ENCODE results near the gene TENT4B. TPM values are rescaled to one million over a fixed set of nuclear protein-coding genes. Genes with fewer than 3 reads are reported as not detected.

TENT4B gene
- total RNA-seq, 1 donor from 2014 or later, result 15.2 TPM

- peak overlapping the region; percentile 81 for H3K4me2 ChIP-seq
- H4K20me1 ChIP-seq (ENCODE audit: low read depth), result no peaks in the 10 kb centered on the region
- Mint-ChIP-seq H3K4me1 (peaks cover 12% of the 10 kb centered on the region), H3K9me3 (no peaks in the 10 kb centered on the region), H3K27ac (no peak overlapping the region), H3K36me3 (no peaks in the 10 kb centered on the region), H3K27me3 (ENCODE audit: insufficient read depth, low read depth) (peaks cover 15% of the 10 kb centered on the region), H3K4me3 (peak overlapping the region; percentile 76)
- peak overlapping the region; percentile 75 for H2AFZ ChIP-seq (replicated peaks)
- no peaks in the 10 kb centered on the region for H3K79me2 ChIP-seq (ENCODE audit: low read depth)
- peak overlapping the region; percentile 59 for H3K4me3 ChIP-seq
- H3K9ac ChIP-seq, result no peak overlapping the region
- H3K27ac ChIP-seq, result no peak overlapping the region
- peaks cover 44% of the 10 kb centered on the region for H3K27me3 ChIP-seq
- peak; percentile 67 for DNase-seq (ENCODE audit: low spot score)
- no peak for TF ChIP-seq CTCF (IDR thresholded peaks at IDR 0.05)
- no peak for TF ChIP-seq EZH2 (IDR thresholded peaks at IDR 0.05)
- TF ChIP-seq EZH2phosphoT487 (IDR thresholded peaks at IDR 0.05), result no peak
- peaks cover 38% of the 10 kb centered on the region for H3F3A ChIP-seq (ENCODE audit: low read depth)
- H3K36me3 ChIP-seq, result no peaks in the 10 kb centered on the region
- no peaks in the 10 kb centered on the region for H3K9me3 ChIP-seq (ENCODE audit: low read depth)
- peaks cover 16% of the 10 kb centered on the region for H3K4me1 ChIP-seq
These were observed 93.4 kb downstream of the TENT4B start for GRCh38 chr16:50246299-50247122.

DNA sequence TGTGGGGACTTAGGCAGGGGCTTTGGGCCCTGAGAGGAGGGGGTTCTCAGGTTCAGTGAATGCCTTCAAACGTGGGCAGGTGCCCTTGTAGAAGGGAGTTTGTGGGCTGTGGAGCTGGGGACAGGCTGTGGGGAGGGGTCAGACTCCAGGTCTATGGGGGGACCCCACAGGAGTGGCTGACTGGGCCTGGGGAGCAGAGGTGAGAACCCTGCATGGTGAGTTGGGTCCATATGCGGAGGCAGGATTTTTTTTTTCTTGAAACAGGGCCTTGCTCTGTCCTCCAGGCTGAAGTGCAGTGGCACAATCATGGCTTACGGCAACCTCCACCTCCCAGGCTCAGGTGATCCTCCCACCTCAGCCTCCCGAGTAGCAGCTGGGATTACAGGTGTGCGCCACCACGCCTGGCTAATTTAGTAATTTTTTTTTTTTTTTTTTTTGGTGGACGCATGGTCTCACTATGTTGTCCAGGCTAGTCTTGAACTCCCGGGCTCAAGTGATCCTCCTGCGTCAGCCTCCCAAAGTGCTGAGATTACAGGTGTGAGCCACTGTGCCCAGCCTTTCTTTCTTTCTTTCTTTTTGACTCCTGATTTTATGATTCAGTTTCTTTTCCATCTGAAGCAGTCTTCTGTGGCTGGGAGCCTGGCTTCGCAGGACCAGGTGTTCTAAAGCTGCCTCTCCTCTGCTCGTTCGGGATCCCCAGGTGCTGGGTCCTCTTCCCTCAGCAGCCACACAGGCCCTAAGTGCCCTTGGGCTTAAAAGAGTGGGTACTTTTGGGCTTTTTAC, 94.2 kb downstream of the TENT4B start:
- no peak overlapping the region for H3K9ac ChIP-seq
- no peaks in the 10 kb centered on the region for H3K36me3 ChIP-seq
- peak overlapping the region; percentile 81 for H3K4me2 ChIP-seq
- H4K20me1 ChIP-seq (ENCODE audit: low read depth), result no peaks in the 10 kb centered on the region
- TF ChIP-seq CTCF (IDR thresholded peaks at IDR 0.05) (no peak), EZH2phosphoT487 (IDR thresholded peaks at IDR 0.05) (no peak), EZH2 (IDR thresholded peaks at IDR 0.05) (no peak)
- H3K79me2 ChIP-seq (ENCODE audit: low read depth), result no peaks in the 10 kb centered on the region
- H3K27me3 ChIP-seq, result peaks cover 44% of the 10 kb centered on the region
- DNase-seq (ENCODE audit: low spot score), result no peak
- Mint-ChIP-seq H3K9me3 (no peaks in the 10 kb centered on the region), H3K4me1 (peaks cover 12% of the 10 kb centered on the region), H3K27ac (no peak overlapping the region), H3K4me3 (peak overlapping the region; percentile 76), H3K36me3 (no peaks in the 10 kb centered on the region), H3K27me3 (ENCODE audit: insufficient read depth, low read depth) (peaks cover 15% of the 10 kb centered on the region)
- H3K4me1 ChIP-seq, result peaks cover 20% of the 10 kb centered on the region
- H3K9me3 ChIP-seq (ENCODE audit: low read depth), result no peaks in the 10 kb centered on the region
- no peak overlapping the region for H3K27ac ChIP-seq
- no peak overlapping the region for H3K4me3 ChIP-seq
- H2AFZ ChIP-seq (replicated peaks), result no peak overlapping the region
- peaks cover 38% of the 10 kb centered on the region for H3F3A ChIP-seq (ENCODE audit: low read depth)

DNA sequence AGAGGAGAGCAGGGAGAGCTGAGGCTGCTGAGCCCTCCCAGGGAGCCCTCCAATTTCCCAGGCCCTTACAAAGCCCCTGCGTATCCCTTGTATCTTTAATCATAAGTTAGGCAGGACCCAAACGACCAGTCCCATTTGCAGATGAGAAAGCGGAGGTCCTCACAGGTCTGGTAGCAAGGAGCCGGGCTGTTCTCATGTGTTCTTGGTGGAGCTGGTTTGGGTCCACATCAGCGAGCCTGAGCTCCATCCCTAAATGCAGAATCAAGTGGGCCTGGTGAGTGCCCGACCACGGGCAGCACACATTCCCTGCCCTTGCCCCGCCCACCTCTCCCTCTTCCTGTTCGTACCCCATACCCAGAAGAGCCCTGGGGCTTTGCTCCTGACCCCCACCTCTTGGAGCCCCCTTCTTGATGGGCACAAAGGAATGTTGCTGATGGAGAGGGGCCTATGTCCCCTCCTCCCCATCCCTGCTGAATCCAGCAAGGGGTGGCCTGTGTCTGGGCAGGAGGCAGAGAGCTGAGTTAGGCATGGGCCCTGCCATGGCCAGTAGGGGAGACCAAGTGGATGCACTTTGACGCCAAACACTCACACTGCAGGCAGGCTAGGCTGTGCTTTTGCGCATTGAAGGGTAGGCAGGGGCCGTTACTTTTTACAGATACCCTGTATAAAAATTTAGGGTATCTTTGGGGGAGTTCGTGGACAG, 95.0 kb downstream of the TENT4B start:
- no peak for DNase-seq (ENCODE audit: low spot score)
- Histone ChIP-seq H3K4me1 (peaks cover 23% of the 10 kb centered on the region), H4K20me1 (ENCODE audit: low read depth) (no peaks in the 10 kb centered on the region), H3K9ac (no peak overlapping the region), H2AFZ (replicated peaks) (no peak overlapping the region), H3K27ac (no peak overlapping the region), H3F3A (ENCODE audit: low read depth) (peaks cover 38% of the 10 kb centered on the region), H3K9me3 (ENCODE audit: low read depth) (no peaks in the 10 kb centered on the region), H3K36me3 (no peaks in the 10 kb centered on the region), H3K27me3 (peaks cover 42% of the 10 kb centered on the region), H3K79me2 (ENCODE audit: low read depth) (no peaks in the 10 kb centered on the region), H3K4me3 (no peak overlapping the region), H3K4me2 (no peak overlapping the region)
- Mint-ChIP-seq H3K9me3 (no peaks in the 10 kb centered on the region), H3K36me3 (no peaks in the 10 kb centered on the region), H3K4me1 (peaks cover 12% of the 10 kb centered on the region), H3K4me3 (peak overlapping the region; percentile 46), H3K27me3 (ENCODE audit: insufficient read depth, low read depth) (peaks cover 15% of the 10 kb centered on the region), H3K27ac (no peak overlapping the region)
- TF ChIP-seq EZH2 (IDR thresholded peaks at IDR 0.05) (no peak), EZH2phosphoT487 (IDR thresholded peaks at IDR 0.05) (no peak), CTCF (IDR thresholded peaks at IDR 0.05) (no peak)

All from neural progenitor cell (in vitro differentiated cells).